Smooth muscle cell of the coronary artery (primary cell): ENCODE results near the gene CNEP1R1. TPM values are rescaled to one million over a fixed set of nuclear protein-coding genes. Genes with fewer than 3 reads are reported as not detected.

Source experiments
- total RNA-seq: library from RNA; depleted of rRNA; stranded (reverse); fragments of >200 nt; gene quantifications from 2 replicates; pipeline ENCODE4 v1.2.3, GENCODE V29; 2014; ENCODE audit warnings: low replicate concordance

The CNEP1R1 gene, protein sequence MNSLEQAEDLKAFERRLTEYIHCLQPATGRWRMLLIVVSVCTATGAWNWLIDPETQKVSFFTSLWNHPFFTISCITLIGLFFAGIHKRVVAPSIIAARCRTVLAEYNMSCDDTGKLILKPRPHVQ
- total RNA-seq: 22.5 and 26.9 TPM in 2 replicates

DNA sequence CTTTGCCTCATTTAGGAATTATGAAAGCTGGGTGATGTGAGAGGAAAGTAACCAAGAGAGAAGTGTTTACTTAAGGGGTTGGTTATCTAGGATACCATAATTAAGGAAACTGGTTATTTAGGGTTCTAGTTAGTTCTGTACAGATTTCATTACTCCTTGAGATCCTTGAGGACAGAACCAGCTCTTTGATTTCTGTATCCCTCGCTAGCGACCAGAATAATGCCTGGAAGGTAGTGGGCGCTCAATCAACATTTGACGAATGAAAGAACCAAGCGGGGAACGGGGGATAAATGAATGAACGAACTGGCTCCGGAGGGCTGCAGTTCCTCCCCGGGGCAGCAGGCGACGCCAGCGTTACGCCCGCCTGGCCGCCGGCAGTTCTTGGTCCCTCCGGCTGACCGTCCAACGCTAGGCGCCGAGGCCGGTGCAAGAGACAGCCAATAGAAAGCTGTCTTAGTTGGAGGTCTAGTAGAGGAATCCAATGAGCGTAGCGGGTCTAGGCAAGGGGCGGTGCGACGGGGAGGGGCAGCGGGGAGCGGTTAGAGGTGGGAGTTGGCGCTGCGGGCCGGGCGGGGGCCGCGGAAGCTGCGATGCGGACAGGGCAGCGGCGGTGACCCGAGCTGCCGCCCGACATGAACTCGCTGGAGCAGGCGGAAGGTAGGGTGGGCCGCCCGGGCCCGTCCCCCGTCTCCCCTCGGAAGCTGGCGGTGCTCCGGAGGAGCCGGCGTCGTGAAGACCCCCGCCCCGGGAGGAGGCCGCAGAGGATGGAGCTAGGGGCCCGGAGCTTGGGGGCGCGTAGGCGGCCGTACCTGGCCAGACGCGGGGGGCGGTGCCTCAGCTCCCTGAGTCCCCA is at the start of gene CNEP1R1:
CNEP1R1 (plus strand) TSS at position 542 of the 853 bp plus-strand sequence; CDS start at position 633, 91 bp downstream.

GRCh38 chr16:50065624-50066481 is 40.8 kb downstream of the CNEP1R1 start, which contains the start of gene HEATR3:
HEATR3 (plus strand) TSS chr16:50065970; CDS start chr16:50066132, 162 bp downstream.

Other genes starting within 250 kb of the CNEP1R1 start
- 1.4 and 2.3 TPM in 2 replicates for gene ZNF423, start 169.1 kb upstream of the CNEP1R1 start, total RNA-seq
- gene HEATR3, start 40.7 kb downstream of the CNEP1R1 start, total RNA-seq: 11.1 and 18.9 TPM in 2 replicates
- gene TENT4B, start 128.1 kb downstream of the CNEP1R1 start, total RNA-seq: 5.6 and 8.1 TPM in 2 replicates
- 46.2 and 113 TPM in 2 replicates for gene ADCY7, start 241.3 kb downstream of the CNEP1R1 start, total RNA-seq